ENCODE results near the gene PRAMEF9.
"Not testable (repeated sequence)": the region's sequence is repeated elsewhere in the genome, so short reads cannot be mapped to it uniquely, and the experiment has no call there.

PRAMEF9 gene

DNA sequence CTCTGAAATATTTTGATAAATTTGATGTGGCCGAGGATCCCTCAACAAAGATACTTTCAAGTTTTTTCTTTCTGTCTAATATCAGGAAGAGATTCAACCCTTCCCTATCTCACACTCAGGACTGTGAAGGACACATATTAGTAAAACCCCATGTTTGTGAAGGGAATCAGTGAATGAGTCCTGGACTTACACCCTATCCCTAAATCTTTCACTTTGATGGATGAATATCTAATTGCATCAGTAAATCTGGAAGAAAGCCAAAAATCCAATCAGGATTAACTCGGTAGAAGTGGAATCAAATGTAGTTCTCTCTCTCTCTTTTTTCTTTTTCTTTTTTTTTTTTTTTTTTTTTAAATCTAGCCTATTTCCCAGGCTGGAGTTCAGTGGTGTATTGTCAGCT, at the start of gene PRAMEF9:
PRAMEF9 (plus strand) TSS at position 301 of the 400 bp plus-strand sequence. CDS start 3,433 bp downstream, outside the sequence.
- DNase-seq, result not testable (repeated sequence)

DNA sequence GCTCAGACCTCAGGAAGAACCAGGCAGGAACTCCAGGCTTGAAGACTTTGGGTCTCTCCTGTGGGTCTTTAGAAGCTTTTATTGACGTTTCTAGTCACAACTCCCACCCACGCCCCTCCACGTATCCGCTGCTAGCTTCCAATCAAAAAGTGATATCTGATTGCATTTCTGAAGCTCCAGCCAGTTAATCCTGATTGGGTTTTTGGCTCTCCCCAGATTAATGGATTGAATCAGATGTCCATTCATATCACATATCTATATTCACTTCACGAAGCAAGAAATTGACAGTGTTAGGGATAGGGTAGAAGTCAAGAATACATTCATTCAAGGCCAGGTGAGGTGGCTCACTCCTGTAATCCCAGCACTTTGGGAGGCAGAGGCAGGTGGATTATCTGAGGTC, 15.7 kb upstream of the PRAMEF9 start, which contains the start of gene PRAMEF26:
PRAMEF26 (minus strand) TSS at position 101 of the 400 bp plus-strand sequence. CDS start 2,914 bp downstream, outside the sequence.
- not testable (repeated sequence) for DNase-seq

DNA sequence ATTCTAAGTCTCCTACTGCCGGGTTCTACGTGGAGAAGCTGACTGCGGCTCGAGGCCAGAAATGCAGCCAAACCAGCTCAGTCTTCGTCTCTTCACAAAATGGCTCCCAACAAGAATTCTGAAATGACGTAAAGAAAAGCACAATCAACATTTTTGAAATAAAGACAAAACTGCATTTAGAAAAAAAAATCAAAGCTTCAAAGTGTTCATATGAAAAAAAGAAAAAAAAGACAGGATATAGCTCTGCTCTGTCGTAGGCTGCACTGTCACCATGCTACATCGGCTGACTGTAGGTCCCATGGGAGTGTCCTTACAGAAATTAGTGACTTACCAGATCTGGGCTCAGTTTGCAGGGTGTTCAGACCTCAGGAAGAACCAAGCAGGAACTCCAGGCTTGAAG, 6.1 kb upstream of the PRAMEF9 start, which contains the start of gene HNRNPCL4:
HNRNPCL4 (minus strand) TSS at position 101 of the 400 bp plus-strand sequence. CDS start 164 bp downstream, outside the sequence.
- not testable (repeated sequence) for DNase-seq

DNA sequence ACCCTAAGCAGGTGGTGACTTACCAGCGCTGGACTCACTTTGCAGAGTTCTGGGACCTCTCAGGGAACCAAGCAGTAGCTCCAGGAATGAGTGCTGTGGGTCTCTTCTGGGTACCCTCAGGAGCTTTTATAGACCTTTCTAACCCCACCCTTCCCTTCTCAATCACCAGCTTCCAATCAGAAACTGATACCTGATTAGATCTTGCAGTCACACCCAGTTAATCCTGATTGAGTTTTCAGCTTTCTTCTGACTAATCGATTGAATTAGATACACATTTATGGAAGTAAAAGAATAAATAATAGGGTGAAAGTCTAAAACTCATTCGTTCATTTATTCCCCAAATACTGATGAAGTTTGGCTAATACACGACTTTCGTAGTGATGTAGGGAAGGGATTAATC, 29.7 kb downstream of the PRAMEF9 start, which contains the start of gene PRAMEF13:
PRAMEF13 (minus strand) TSS at position 101 of the 400 bp plus-strand sequence. CDS start 1,820 bp downstream, outside the sequence.
- DNase-seq, result not testable (repeated sequence)

DNA sequence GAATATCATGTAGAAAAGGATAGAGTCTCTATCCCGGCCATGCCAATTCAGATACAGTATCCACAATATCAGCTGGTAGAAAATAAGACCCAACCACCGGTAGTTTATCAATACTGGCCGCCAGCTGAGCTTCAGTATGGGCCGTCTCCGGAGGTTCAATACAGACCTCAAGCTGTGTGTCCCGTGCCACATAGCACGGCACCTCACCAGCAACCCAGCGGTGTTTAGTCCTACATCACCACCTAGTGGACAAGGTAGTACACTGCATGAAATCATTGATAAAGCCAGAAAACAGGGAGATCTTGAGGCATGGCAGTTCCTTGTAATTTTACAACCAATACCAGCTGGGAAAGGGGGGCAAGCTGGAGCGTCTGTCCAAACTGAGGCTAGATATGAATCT, 37.1 kb downstream of the PRAMEF9 start:
- DNase-seq, result not testable (repeated sequence)

DNA sequence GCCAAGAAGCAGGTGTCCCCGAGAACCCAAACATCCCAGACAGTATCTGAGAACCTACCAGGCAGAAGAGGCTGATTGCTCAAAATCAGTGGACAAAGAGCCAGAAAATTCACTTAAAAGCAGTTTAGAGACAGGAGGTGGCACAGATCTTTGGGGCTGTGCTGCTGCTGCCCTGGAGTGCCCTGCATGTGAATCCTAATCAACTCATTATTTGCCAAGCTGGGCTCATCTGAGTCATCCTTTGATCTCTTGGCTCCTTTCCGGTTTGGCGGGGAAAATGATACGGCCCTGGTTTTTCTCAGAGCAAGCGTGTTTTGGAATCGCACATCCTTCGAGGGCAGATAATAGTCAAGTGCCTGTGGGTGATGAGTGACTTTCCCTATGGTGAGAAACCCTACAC, 45.0 kb downstream of the PRAMEF9 start:
- DNase-seq, result not testable (repeated sequence)

DNA sequence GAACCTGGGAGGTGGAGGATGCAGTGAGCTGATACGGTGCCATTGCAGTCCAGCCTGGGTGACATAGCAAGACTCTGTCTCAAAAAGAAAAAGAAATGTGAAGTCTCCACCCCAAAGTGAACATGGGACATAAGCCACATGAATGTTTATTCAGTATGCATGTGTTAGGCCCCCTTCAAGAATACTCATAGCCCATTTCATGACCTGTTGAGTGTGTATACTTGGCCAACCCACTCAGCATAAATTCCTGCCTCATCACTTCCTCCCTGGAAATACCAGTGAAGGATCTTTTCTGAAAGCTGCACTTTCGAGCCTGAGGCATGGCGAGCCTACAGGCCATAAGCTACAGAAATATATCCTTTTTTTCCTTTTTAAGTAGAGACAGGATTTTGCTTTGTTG, 47.6 kb downstream of the PRAMEF9 start:
- DNase-seq, result not testable (repeated sequence)

DNA sequence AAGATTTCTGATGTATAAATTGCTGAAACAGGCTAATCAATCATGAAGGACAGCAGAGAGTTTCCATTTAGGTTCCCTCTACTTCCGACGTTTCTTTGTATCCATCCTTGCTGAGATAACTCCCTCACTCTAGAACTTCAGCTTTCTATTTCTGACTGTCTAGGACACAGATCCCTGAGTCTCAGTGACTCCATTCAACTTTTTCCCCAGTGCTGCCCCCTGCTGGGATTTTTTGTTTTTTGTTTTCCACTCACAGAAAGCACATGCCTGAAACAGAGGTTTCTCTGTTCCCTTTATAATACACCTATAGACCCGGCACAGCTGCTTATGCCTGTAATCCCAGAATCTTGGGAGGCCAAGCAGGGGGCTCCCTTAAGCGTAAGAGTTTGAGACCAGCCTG, 51.1 kb downstream of the PRAMEF9 start:
- DNase-seq, result not testable (repeated sequence)

DNA sequence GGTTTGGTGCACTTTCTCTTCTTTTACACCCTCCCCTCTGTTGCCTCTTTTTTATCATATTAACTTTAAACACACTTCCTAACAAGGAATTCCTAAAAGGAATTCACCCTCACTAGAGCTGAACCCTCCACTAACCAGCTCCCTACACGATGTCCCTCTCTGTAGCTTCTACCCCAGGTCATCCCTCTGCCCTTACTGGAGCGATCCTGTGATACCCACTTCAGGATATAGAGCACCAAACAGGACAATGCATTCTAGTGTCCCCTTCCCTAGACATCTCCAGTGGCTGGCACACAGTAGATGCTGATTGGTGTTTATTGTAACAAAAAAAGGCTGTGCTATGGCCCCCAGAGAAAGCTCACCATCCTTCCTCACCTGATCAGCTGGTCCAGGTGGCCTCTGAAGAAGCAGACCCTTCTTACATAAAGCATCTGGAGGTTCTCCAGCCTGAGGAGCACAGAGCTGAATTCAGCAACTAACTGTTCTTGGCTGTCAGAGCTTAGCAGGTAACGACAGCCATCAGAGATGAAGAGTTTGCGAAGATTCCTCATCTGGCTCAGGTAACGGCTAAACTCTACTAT, 52.9 kb downstream of the PRAMEF9 start:
- DNase-seq, result no peak

DNA sequence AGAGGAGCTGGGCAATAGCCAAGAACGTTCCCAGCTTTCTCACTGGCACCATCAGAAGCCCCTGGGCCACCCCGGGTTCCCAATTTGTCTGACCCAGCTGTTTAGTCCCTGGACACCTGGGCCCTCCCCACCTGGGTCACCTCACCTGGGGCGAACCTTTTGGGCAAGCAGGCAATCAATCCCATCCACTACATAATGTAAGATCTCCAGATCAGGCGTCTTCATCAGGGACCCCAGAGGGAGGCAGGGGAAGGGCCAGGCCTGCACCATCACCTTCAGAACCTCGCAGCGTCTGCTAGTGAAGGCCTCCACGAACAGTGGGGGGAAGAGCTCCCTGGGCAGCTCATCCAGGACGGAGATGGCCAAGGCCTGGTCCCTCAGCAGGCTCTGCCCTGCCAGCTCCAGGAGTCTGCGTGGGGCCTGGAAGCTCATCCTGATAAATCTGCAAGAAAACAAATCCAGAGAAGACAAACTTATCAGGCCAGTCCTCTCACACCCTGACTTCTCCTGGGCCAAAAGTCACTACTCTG, 54.1 kb downstream of the PRAMEF9 start, which contains the start of gene PRAMEF18:
PRAMEF18 (minus strand) TSS at position 480 of the 530 bp plus-strand sequence; CDS start at position 432, 48 bp downstream.
- not testable (repeated sequence) for DNase-seq

DNA sequence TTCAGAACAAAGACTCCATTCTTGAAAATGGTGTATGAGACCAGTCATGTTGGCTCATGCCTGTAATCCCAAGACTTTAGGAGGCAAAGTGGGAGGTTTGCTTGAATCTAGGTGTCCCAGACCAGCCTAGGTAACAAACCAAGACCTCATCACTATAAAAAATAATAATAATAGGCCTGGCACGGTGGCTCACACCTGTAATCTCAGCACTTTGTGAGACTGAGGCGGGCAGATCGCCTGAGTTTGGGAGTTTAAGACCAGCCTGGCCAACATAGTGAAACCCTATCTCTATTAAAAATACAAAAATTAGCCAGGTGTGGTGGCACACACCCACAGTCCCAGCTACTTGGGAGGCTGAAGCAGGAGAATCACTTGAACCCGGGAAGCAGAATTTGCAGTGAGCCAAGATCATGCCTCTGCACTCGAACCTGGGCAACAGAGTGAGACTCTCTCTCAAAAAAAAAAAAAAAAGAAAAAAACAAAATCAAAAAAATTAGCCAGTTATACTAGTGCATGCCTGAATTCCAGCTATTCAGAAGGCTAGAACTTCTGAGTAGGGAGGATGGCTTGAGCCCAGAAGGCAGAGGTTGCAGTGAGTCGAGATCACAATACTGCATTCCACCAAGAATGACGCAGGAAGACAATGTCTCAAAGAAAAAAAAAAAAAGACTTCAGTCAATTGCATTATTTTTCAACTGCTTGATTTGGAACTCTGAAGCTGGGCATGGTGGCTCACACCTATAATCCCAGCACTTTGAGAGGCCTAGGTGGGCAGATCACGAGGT, 55.8 kb downstream of the PRAMEF9 start:
- DNase-seq, result not testable (repeated sequence)

DNA sequence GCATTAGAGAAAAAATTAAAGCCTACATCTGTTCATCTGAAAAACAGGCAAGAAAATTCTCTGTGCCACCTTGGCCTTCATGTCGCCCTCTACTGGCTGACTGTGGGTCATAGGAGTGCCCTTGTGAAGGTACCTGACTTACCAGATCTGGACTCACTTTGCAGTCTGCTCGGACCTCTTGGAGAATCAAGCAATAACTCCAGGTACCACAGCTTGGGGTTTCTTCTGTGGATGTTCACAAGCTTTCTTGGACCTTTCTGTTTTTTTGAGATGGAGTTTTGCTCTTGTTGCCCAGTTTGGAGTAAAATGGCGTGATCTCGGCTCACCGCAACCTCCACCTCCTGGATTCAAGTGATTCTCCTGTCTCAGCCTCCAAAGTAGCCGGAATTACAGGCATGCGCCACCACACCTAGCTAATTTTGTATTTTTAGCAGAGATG, 56.7 kb downstream of the PRAMEF9 start:
- no peak for DNase-seq

Measured in NK-92 treated with Interleukin-12 subunit alpha and Interleukin-12 subunit beta, amount 100 ng/mL, for 24 hours (cell line).